ENCODE measurements around the gene EPHA2. TPM values are rescaled to one million over a fixed set of nuclear protein-coding genes. Genes with fewer than 3 reads are reported as not detected.

Gene EPHA2
- total RNA-seq, 1 experiment from 2014 or later = 263 TPM

GRCh38 chr1:16195518-16195905 is 39.6 kb upstream of the EPHA2 start:
- TF ChIP-seq REST (IDR thresholded peaks at IDR 0.05; ENCODE audit: insufficient read depth in 1 of 2, low read depth in 2 of 2, low read length in 1 of 2) = no peak
- TF ChIP-seq POLR2AphosphoS5 (IDR thresholded peaks at IDR 0.05; ENCODE audit: low read depth, low read length) = no peak
- TF ChIP-seq SIN3A (IDR thresholded peaks at IDR 0.05; ENCODE audit: borderline replicate concordance, insufficient read depth, low read depth, low read length) = no peak
- no peak for TF ChIP-seq TCF7L2 (IDR thresholded peaks at IDR 0.05; ENCODE audit: low read depth, low read length)
- no peak for TF ChIP-seq CTCF (IDR thresholded peaks at IDR 0.05)
- CTCF ChIA-PET = no interaction called here
- no peaks in the 10 kb centered on the region for H3K27me3 ChIP-seq (ENCODE audit: control insufficient read depth, insufficient read depth, low read length)
- in situ Hi-C loops (cut with HindIII; ENCODE audit: low pct_unique_long_range_greater_than_20kb, low sequenced_read_pairs) (no loop called here), intact Hi-C loops (cut with micrococcal nuclease; ENCODE audit: unreplicated experiment) (no loop called here)
- POLR2A ChIA-PET = no interaction called here
- no peak overlapping the region for H3K27ac ChIP-seq (ENCODE audit: low read length)
- no peaks in the 10 kb centered on the region for H3K36me3 ChIP-seq (ENCODE audit: control insufficient read depth, insufficient read depth, low read length)
- H3K4me3 ChIP-seq (ENCODE audit: low read depth in 2 of 2, low read length in 2 of 2) = no peak overlapping the region
- H3K4me1 ChIP-seq (ENCODE audit: control insufficient read depth, insufficient read depth, low read length) = peaks cover 5% of the 10 kb centered on the region
- ATAC-seq (peak; percentile 13; the same call in 1 of the 2 replicates), DNase-seq (ENCODE audit: low read depth, low spot score) (no peak)
- no peaks in the 10 kb centered on the region for H3K9me3 ChIP-seq (ENCODE audit: control insufficient read depth, insufficient read depth, low read depth, low read length)
- no TSS peak for BruUV-seq (replicated peaks)

GRCh38 chr1:16191916-16192546 is 36.2 kb upstream of the EPHA2 start:
- ATAC-seq = no peak
- H3K4me1 ChIP-seq (ENCODE audit: control insufficient read depth, insufficient read depth, low read length) = peaks cover 37% of the 10 kb centered on the region
- no TSS peak for BruUV-seq (replicated peaks)
- POLR2A ChIA-PET = no interaction called here
- intact Hi-C loops (cut with micrococcal nuclease; ENCODE audit: unreplicated experiment) (no loop called here), in situ Hi-C loops (cut with HindIII; ENCODE audit: low pct_unique_long_range_greater_than_20kb, low sequenced_read_pairs) (no loop called here)
- H3K27ac ChIP-seq (ENCODE audit: low read length) = no peak overlapping the region
- H3K36me3 ChIP-seq (ENCODE audit: control insufficient read depth, insufficient read depth, low read length) = no peaks in the 10 kb centered on the region
- TF ChIP-seq TCF7L2 (IDR thresholded peaks at IDR 0.05; ENCODE audit: low read depth, low read length) (no peak), CTCF (IDR thresholded peaks at IDR 0.05) (no peak), REST (IDR thresholded peaks at IDR 0.05; ENCODE audit: insufficient read depth in 1 of 2, low read depth in 2 of 2, low read length in 1 of 2) (no peak), POLR2AphosphoS5 (IDR thresholded peaks at IDR 0.05; ENCODE audit: low read depth, low read length) (no peak), SIN3A (IDR thresholded peaks at IDR 0.05; ENCODE audit: borderline replicate concordance, insufficient read depth, low read depth, low read length) (no peak)
- no peak for DNase-seq (ENCODE audit: low read depth, low spot score)
- H3K27me3 ChIP-seq (ENCODE audit: control insufficient read depth, insufficient read depth, low read length) = no peaks in the 10 kb centered on the region
- H3K4me3 ChIP-seq (ENCODE audit: low read depth in 2 of 2, low read length in 2 of 2) = no peak overlapping the region
- CTCF ChIA-PET = no interaction called here
- H3K9me3 ChIP-seq (ENCODE audit: control insufficient read depth, insufficient read depth, low read depth, low read length) = no peaks in the 10 kb centered on the region
